ENCODE results near the gene CFAP99.

The CFAP99 gene

DNA sequence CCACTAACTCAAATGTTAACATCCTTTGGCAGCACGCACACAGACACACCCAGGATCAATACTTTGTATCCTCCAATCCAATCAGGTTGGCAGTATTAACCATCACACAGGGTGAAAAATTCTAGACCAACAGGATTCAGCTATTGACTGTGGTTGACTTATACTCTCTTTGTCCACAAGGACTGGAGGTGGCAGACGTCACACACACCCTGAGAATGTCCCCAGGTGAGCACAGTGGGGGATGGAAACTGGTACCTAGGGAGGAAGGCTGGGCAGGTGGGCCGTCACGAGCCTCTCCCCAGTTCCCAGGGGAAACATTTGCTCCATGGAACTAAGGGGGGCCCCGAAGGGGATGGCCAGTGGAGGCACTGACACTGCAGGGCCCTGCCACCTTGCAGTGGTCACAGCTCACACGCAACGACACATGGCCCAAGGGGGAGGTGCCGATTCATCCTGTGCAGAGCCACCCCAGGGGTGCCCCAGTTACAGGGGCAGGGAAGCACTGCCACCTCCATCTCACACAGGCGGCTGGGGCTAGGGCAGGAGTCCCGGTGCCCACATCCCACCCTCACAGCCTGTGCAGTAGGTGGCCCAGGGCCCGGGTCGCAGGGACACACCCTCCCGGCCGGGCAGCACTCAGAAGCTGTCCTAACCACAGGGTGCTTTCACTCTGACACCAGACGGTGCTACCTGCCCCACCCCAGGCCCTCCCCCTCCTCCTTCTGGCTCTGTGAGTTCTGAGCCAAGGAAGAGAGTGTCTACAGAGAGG, 17.7 kb upstream of the CFAP99 start:
- Histone ChIP-seq H3K36me3 (ENCODE audit: insufficient read depth, low read length) (no peaks in the 10 kb centered on the region), H3K9me3 (ENCODE audit: insufficient read depth, low read depth, low read length) (no peaks in the 10 kb centered on the region), H3K4me3 (ENCODE audit: low read length, poor library complexity, severe bottlenecking) (no peak overlapping the region), H3K4me2 (ENCODE audit: low read depth, low read length, poor library complexity, severe bottlenecking) (no peak overlapping the region), H3K79me2 (ENCODE audit: insufficient read depth, low read length) (no peaks in the 10 kb centered on the region), H3K9ac (ENCODE audit: low read depth, low read length, poor library complexity, severe bottlenecking) (no peak overlapping the region), H4K20me1 (ENCODE audit: insufficient read depth, low read length, poor library complexity, severe bottlenecking) (no peaks in the 10 kb centered on the region), H3K27me3 (ENCODE audit: insufficient read depth, low read length, poor library complexity, severe bottlenecking) (no peaks in the 10 kb centered on the region), H3K4me1 (ENCODE audit: insufficient read depth, low read length, poor library complexity, severe bottlenecking) (no peaks in the 10 kb centered on the region), H3K9me2 (replicated peaks; ENCODE audit: low read depth, low read length) (no peaks in the 10 kb centered on the region), H3F3A (ENCODE audit: low read depth) (no peaks in the 10 kb centered on the region), H2AFZ (ENCODE audit: low read length) (no peak overlapping the region)
- TF ChIP-seq, protein P1, sequence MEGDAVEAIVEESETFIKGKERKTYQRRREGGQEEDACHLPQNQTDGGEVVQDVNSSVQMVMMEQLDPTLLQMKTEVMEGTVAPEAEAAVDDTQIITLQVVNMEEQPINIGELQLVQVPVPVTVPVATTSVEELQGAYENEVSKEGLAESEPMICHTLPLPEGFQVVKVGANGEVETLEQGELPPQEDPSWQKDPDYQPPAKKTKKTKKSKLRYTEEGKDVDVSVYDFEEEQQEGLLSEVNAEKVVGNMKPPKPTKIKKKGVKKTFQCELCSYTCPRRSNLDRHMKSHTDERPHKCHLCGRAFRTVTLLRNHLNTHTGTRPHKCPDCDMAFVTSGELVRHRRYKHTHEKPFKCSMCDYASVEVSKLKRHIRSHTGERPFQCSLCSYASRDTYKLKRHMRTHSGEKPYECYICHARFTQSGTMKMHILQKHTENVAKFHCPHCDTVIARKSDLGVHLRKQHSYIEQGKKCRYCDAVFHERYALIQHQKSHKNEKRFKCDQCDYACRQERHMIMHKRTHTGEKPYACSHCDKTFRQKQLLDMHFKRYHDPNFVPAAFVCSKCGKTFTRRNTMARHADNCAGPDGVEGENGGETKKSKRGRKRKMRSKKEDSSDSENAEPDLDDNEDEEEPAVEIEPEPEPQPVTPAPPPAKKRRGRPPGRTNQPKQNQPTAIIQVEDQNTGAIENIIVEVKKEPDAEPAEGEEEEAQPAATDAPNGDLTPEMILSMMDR (conservative IDR thresholded peaks at IDR 0.05; ENCODE audit: low read length): no peak
- no peak for TF ChIP-seq EZH2phosphoT487 (IDR thresholded peaks at IDR 0.05; ENCODE audit: borderline replicate concordance)

DNA sequence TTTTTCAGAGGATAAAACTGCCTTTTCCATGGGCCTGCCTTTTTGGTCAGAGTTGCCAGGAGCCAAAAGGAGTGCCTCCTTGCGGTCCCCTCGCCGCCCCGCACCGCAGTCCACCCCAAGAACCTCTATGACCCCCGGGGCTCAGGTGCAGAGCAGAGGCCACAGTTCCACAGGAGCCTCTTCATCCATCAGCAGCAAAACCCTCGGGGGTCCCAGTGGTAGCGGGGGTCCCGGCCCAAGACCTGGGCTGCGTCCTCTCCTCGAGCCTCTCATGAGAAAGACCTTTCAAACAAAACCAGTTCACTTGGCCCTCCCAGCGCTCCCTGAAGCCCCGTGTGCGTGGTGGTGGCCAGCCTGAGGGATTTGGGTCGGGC, 17.2 kb upstream of the CFAP99 start:
- no peak overlapping the region for H2AFZ ChIP-seq (ENCODE audit: low read length)
- H3K9me3 ChIP-seq (ENCODE audit: insufficient read depth, low read depth, low read length): no peaks in the 10 kb centered on the region
- no peak overlapping the region for H3K4me3 ChIP-seq (ENCODE audit: low read length, poor library complexity, severe bottlenecking)
- no peaks in the 10 kb centered on the region for H3K79me2 ChIP-seq (ENCODE audit: insufficient read depth, low read length)
- H3F3A ChIP-seq (ENCODE audit: low read depth): no peaks in the 10 kb centered on the region
- H3K4me1 ChIP-seq (ENCODE audit: insufficient read depth, low read length, poor library complexity, severe bottlenecking): no peaks in the 10 kb centered on the region
- no peak overlapping the region for H3K4me2 ChIP-seq (ENCODE audit: low read depth, low read length, poor library complexity, severe bottlenecking)
- H3K9me2 ChIP-seq (replicated peaks; ENCODE audit: low read depth, low read length): no peaks in the 10 kb centered on the region
- no peaks in the 10 kb centered on the region for H4K20me1 ChIP-seq (ENCODE audit: insufficient read depth, low read length, poor library complexity, severe bottlenecking)
- H3K27me3 ChIP-seq (ENCODE audit: insufficient read depth, low read length, poor library complexity, severe bottlenecking): no peaks in the 10 kb centered on the region
- H3K9ac ChIP-seq (ENCODE audit: low read depth, low read length, poor library complexity, severe bottlenecking): no peak overlapping the region
- H3K36me3 ChIP-seq (ENCODE audit: insufficient read depth, low read length): no peaks in the 10 kb centered on the region
- TF ChIP-seq EZH2phosphoT487 (IDR thresholded peaks at IDR 0.05; ENCODE audit: borderline replicate concordance): no peak
- TF ChIP-seq, protein P1 (conservative IDR thresholded peaks at IDR 0.05; ENCODE audit: low read length): no peak

GRCh38 chr4:2402048-2402842, 16.5 kb upstream of the CFAP99 start:
- no peaks in the 10 kb centered on the region for H3F3A ChIP-seq (ENCODE audit: low read depth)
- no peaks in the 10 kb centered on the region for H3K27me3 ChIP-seq (ENCODE audit: insufficient read depth, low read length, poor library complexity, severe bottlenecking)
- no peak overlapping the region for H3K9ac ChIP-seq (ENCODE audit: low read depth, low read length, poor library complexity, severe bottlenecking)
- no peak for TF ChIP-seq EZH2phosphoT487 (IDR thresholded peaks at IDR 0.05; ENCODE audit: borderline replicate concordance)
- TF ChIP-seq, protein P1 (conservative IDR thresholded peaks at IDR 0.05; ENCODE audit: low read length): no peak
- no peaks in the 10 kb centered on the region for H3K9me3 ChIP-seq (ENCODE audit: insufficient read depth, low read depth, low read length)
- H3K4me2 ChIP-seq (ENCODE audit: low read depth, low read length, poor library complexity, severe bottlenecking): no peak overlapping the region
- H3K4me1 ChIP-seq (ENCODE audit: insufficient read depth, low read length, poor library complexity, severe bottlenecking): no peaks in the 10 kb centered on the region
- no peaks in the 10 kb centered on the region for H3K9me2 ChIP-seq (replicated peaks; ENCODE audit: low read depth, low read length)
- no peaks in the 10 kb centered on the region for H3K36me3 ChIP-seq (ENCODE audit: insufficient read depth, low read length)
- no peaks in the 10 kb centered on the region for H3K79me2 ChIP-seq (ENCODE audit: insufficient read depth, low read length)
- H3K4me3 ChIP-seq (ENCODE audit: low read length, poor library complexity, severe bottlenecking): no peak overlapping the region
- no peak overlapping the region for H2AFZ ChIP-seq (ENCODE audit: low read length)
- no peaks in the 10 kb centered on the region for H4K20me1 ChIP-seq (ENCODE audit: insufficient read depth, low read length, poor library complexity, severe bottlenecking)
